GM18873 (cell line): Measurements from ENCODE around the gene THNSL1.
"Not testable (repeated sequence)": the region's sequence is repeated elsewhere in the genome, so short reads cannot be mapped to it uniquely, and the experiment has no call there.

Experiments
- ATAC-seq: cut with Tn5 transposase; IDR thresholded peaks from one replicate; pipeline ENCODE4 v1.9.1; 2021; ENCODE audit warnings: mild to moderate bottlenecking, moderate library complexity, moderate number of reproducible peaks; ENCODE audit not compliant: unreplicated experiment, low FRiP score

THNSL1 gene, protein sequence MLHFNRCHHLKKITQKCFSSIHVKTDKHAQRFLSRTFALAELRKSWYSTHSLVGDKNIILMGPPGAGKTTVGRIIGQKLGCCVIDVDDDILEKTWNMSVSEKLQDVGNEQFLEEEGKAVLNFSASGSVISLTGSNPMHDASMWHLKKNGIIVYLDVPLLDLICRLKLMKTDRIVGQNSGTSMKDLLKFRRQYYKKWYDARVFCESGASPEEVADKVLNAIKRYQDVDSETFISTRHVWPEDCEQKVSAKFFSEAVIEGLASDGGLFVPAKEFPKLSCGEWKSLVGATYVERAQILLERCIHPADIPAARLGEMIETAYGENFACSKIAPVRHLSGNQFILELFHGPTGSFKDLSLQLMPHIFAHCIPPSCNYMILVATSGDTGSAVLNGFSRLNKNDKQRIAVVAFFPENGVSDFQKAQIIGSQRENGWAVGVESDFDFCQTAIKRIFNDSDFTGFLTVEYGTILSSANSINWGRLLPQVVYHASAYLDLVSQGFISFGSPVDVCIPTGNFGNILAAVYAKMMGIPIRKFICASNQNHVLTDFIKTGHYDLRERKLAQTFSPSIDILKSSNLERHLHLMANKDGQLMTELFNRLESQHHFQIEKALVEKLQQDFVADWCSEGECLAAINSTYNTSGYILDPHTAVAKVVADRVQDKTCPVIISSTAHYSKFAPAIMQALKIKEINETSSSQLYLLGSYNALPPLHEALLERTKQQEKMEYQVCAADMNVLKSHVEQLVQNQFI

DNA sequence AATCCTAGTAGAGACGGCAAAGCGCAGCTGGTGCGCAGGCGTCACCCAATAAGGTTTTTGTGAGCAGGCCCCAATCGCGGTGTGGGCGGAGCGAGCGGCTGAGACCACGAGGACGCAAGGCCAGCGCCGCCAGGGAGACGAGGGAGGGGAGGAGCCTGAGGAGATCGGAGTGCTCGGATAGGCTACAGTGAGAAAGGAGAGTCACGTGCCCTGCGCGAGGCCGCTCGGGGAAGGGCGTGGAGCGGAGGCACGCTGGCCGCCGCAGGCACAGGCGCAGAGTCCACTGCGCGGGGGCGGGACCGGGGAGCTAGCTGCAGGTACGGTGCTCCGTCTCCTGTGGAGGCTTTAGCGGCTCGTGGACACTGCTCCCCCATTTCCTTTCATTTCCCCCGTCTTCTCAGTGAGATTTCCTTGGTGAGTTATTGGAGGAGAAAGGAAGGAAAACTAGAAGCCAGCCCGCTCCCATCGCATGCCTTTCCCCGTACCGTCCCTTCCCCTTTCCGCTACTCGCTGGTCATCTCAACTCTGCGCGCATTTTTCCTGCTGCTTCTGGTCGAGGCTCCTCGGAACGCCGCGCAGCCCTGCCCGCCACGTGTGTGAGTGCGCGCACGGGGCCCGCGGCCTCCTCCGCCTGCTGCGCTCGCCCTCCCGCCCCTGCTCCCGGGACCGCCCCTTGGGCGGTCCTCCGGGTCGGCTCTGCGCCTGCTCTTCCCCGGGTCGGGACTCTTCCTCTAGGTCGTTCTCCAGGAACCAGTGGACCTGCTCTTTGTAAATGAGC is at the start of gene THNSL1:
Gene THNSL1 (plus strand): TSS at position 237 of the 778 bp plus-strand sequence. CDS start 6,612 bp downstream, outside the sequence.
- ATAC-seq, result peak; percentile 100

DNA sequence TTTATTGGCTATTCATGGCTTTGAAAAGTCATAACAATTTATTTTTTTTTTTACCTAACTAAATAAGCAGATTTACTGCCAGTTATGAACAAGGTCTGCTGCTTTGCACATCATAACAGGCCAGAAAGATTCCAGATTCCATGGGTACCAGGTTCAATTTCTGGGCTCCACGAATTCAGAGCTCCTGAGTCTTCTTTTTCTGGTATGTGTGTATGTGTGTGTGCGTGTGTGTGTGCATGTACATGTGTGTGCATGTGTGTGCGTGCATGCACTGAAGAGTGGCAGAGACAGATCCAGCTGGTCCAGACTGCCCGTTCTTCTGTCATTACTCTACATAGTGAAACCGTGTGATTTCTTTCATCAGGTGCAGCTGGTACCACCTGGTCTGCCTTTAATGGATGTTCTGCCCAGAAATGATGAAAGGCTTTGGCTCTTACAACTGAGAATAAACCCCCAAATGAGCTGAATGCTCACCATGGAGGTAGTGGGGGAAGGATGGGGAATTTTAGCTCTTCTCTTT is 49.4 kb upstream of the THNSL1 start:
- no peak for ATAC-seq

DNA sequence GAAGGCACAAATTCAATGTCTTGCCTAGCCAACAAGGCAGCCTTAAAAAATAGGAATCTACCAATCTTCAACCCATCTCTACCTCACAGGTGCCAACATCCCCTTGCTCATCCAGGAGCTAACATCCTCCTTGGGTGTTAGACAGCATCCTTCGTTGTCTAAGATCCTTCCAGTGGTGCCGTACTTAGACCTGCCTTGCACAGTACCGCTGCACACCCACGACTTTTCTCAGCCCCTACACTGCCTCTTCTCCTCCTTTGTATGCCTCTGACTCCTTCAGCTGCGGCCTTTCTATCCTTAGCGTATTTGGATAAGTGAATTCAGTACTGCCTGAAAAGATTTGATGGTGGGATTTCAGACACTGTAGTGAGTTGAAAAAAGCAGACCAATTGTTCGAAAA is 48.1 kb upstream of the THNSL1 start:
- no peak for ATAC-seq

DNA sequence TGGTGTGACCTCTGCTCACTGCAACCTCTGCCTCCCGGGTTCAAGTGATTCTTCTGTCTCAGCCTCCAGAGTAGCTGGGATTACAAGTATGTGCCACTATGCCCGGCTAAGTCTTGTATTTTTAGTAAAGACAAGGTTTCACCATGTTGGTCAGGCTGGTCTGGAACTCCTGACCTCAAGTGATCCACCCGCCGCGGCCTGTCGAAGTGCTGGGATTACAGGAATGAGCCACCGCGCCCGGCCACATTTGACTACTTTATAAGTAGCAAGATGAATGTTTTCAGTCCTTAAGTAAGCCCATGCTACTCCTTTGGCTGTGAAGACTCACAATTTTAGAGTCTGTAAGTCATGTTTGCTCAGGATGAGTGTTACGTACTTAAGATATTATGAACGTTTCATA is 47.5 kb upstream of the THNSL1 start:
- not testable (repeated sequence) for ATAC-seq

DNA sequence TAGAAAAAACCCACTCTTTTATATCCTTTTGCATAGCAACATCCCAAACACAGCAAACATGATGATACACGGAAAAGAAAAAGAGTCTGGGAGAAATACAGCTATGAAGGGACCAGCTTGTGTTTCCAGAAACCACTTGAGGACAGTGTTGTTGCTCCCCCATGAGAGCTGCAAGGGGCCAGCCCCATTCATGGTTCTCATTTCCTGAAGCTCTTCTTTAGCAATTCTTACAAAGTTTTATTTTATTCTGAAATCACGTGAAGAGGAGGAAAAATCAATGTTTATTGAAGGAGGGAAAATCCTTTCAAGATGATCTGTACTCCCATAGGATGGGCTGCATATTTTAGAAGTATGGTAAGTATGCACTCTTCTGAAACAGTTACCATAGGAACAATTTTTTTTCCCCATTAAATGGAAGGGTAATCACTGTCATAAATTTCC is 46.6 kb upstream of the THNSL1 start:
- ATAC-seq, result no peak

DNA sequence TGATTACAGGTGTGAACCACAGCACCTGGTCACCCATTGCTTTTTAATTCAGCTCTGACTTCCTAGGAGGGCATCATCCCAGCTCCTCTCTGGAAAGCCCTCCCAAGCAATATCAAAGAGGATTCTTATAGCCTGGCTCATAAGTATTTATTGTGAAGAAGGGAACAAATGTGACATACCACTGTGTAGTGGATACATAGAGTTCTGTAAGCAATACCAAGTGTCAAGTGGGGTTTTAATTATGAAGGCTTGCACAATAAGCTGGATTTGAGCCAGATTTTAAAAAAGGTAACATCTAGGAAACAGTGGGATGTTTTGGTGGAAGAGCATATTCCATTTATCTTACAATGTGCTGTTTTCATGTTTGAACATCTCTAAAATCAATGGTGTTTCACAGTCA is 45.0 kb upstream of the THNSL1 start:
- no peak for ATAC-seq

DNA sequence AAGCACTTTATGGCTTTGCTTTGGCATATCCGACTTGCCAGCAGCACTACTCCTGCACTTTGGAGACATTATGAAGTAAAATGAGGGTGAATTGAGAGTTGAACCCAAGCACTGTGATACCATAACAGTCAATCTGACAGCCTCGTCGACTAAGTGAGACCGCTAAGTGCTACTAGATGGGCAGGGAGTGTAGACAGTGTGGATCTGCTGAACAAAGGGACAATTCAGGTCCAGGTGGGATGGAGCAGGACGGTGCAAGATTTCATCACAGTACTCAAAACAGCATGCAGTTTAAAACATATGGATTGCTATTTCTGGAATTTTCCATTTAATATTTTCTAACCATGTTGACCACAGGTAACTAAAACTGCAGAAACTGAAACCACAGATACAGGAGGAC is 43.2 kb upstream of the THNSL1 start:
- no peak for ATAC-seq

DNA sequence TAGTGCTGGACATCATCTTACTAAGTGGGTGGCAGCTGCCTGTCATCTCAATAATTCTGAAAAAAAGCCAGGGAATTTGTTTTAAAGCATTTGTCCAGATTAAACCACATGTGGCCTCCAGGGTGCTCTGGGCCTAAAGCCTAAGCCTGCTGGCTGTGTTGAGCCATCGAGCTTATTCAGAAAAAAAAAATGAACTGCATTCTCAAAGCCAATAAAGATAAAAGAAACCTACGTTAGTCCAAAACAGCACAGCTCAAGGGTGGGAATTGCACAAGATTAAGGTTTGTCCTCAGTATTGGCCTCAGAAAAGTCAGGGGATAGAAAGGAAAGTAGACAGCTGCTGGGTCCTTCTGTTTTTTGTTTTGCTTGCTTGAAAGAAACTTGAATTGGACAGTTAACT is 41.4 kb upstream of the THNSL1 start:
- ATAC-seq, result no peak

DNA sequence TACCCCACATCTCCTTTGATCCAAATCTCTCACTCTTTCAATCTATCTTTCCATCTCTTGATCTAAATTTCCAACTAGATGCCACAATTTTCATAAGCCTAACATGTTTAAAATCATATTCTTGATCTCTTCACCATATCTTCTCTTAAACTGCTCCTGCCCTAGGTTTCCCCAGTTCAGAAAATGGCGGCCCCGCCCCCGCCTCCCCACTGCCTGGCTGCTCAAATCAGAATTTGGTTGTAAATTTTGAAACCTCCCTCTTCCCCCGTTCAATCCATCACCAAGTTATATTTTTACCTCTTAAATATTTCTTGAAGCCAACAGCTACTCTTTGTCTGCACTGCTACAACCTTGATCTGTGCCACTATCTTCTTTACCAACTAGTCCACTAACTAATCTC is 36.7 kb upstream of the THNSL1 start:
- ATAC-seq, result no peak

DNA sequence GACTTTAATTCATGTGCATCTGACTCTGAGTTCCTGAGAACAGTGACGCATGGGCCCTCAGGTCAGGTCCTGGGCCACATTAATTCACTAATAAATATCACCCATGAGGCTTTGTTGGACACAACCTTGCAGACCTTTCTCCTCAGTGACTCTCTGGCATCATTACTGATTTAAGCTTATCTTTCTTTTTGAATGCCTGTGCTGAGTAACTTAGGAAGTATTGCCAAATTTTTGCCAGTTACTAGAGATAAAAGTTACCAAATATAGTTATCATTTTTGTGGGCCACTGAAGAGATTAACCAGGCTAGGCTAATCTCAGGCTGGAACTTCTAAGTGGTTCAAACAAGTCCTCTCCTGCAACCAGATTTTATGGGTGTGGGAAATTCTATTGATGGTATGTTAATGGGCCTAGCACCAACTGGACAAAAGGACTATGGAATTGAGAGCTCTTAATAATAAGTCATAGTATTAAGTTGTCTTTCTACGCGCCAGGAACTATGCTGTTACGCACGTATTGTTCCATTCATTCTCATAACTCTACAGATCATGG is 35.2 kb upstream of the THNSL1 start:
- no peak for ATAC-seq

DNA sequence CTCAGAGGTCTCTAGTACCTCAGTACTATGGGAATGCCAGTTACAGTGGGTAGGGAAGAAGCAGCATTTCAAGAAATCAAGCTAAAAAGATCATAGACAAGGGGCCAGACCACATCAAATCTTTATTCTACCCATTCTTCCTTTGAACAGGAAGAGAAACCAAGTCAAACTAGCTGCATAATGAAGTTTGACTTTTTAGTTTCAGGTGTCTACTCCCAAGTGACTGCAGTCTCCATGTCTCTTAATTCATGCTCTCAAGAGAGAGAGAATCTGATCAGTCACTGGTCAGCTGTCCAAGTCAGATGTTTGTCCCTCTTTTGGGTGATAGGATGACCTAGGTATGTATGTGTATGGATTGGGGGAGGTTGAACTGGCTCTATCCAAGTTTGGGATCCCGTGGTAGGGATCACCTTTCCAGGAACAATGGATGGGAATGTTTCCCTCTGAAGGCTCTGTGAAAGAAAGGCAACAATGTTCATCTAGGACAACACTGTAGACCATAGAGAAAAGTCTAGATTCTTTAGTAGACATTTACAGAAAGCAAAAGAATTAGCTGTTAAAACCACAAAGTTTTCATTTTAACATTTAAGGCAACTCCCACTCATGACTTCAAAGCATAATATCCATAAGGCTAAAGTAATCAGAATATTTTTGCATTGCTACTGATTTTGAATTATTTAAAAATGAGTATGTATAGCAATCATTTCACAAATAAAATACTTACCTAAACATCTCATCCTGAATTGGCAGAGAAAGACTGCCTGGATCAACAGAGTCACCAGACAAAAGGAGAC is 33.9 kb upstream of the THNSL1 start:
- no peak for ATAC-seq

DNA sequence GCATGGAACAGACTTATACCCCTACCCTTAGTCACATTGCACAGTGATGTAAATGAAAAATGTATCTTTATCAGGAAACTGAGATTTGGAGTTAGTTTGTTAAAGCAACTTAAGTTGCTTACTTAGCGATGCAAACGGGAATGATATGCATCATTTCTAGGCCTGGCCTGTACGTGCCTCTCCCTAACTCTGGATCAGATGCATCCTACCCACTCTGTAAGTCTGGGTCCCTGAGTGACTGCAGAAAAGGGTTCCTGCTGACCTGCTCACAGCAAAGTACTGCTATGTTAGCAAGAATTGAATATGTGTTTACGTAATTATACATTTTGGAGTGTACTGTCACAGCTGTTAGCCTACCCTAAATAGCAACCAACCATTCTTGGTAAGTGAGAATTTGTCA is 33.3 kb upstream of the THNSL1 start:
- no peak for ATAC-seq

DNA sequence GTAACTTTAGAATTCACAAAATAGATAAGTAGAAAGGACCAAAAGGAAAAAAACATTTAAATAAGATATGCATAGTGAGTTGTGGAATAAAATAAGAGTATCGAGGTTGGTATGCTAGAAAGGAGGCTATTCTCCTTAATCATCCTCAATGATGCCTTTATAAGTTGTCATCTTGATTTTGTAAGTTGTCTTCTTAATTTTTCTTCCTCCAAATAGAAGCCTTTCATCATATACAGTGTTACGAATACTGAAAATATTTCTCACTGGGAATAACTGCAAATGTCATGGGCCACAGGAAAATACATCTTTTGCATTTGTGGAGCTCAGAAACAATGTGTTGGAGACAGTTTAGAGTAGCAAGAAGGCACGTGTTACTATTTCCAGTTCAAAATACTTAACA is 32.5 kb upstream of the THNSL1 start:
- ATAC-seq, result no peak

DNA sequence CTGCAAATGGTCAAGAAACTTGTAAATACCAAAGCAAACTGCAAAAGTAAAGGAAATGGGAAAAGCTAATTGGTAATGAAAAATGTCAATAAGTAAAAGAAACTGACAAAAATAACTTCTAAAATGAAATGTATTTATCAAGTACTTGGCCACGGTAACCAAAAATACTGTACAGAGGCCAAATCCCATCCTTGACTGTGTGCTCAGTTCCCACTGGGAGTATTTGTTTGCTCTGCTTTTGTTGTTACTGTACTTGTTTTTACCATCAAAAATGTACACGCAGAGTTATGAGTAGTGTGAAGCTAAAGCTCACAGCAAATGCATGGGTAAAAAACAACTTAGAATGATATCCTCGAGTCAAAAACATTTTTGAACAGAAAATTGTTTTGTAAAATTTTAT is 31.5 kb upstream of the THNSL1 start:
- no peak for ATAC-seq

DNA sequence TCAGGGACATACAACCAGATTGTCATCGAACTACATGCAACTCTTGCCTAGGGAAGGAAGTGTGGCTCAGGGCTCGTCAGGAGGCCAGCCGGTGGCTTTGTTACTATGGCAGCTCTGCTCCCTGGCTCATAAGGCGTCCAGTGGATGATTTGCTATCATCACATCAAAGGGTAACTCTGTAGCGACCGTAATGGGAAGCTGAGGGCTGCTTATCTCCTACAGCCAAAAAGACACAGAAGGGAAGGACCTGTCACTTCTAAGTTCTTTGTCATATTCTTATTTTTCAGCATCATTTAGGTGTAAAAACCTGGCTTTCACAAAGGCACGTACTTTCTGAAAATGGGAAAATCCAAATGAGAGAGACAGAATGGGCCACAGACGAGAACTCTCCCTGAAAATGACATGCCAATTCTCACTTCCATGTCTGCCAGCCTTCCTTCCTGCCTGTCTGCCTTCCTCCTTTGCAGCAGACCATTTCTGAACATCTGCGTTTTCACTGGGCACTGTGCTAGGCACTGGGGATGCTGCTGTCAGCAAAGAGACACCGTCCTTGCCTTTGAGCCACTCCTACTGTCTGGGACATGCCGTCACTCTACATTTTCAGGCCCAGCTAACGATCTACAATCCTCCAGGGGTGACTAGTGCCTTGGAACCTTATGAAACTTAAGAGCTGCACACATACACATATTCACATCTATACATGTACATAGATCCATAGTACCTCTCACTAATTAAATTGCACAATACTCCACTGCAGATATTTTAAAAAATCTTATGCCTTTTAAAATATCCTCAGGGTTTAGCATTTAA is 27.4 kb upstream of the THNSL1 start:
- ATAC-seq, result no peak

DNA sequence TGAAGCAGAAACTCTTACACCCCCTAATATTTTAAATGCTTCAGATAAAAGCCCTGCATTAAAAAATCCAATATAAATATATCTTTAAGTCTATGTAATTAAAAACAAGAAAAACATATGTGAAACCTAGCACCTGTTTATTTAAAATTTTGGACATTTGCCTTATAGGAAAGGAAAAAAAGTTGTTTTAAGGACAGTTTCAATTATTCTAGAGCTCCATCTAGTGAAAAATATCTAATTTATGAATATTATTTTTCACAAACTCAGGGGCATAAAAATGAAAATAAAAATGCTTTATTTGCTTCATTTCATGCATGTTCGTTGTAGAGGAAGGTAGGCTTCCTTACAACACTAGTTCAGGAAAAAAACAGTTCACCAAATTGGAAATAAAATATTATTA is 26.5 kb upstream of the THNSL1 start:
- no peak for ATAC-seq

DNA sequence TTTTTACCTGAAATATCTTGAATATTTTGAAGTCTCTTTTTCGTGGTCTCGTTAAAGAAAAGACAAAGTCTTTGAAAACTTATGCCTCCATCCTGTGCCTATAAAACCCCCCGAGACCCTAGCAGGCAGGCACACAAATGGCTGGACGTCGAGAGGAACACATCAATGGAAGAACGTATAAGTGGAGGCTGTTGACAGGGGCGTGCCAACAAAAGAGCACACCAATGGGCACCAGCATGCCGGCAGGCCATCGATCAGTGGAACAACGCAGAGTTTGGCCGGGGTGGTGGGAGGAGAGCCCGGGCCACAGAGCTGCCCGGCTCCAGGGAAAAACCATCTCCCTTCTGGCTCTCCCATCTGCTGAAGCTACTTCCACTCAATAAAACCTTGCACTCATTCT is 25.1 kb upstream of the THNSL1 start:
- ATAC-seq, result no peak

DNA sequence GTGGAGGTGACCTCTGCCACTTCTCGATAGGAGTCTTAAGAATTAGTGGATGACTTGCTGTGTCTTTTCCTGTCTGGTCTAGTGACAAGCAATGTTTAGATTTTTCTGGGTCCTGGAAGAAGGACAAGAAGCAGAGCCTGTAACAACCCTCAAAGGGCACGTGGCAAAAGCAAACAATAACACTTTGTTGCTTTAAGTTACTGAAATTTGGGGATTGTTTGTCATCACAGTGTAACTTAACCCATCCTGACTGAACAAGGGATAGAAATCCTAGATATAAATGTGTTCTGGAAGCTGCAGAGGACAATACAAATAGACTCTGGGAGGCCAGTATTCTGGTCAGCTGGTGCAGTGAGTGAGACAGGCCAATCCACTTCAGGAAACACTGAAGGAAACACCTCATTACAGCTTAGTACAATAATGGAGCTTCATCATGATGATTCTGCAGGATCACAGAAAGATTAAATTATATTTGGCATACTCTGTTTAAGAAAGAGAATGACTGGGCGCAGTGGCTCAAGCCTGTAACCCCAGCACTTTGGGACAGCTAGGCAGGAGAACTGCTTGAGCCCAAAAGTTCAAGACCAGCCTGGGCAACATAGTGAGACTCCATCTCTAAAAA is 23.8 kb upstream of the THNSL1 start:
- ATAC-seq, result no peak
